ENCODE results near the gene PBRM1. TPM values are rescaled to one million over a fixed set of nuclear protein-coding genes. Genes with fewer than 3 reads are reported as not detected.
"Not testable (repeated sequence)": the region's sequence is repeated elsewhere in the genome, so short reads cannot be mapped to it uniquely, and the experiment has no call there.

Gene PBRM1
- total RNA-seq, 1 donor from 2014 or later, result 62.6 TPM

- not testable (repeated sequence) for H3K27me3 ChIP-seq (ENCODE audit: control insufficient read depth in 3 of 3, insufficient read depth in 3 of 3, low read length in 3 of 3); H3K9ac ChIP-seq (ENCODE audit: low read depth in 1 of 3, low read length in 3 of 3)
These were observed 9.5 kb downstream of the PBRM1 start for GRCh38 chr3:52676201-52676600.

GRCh38 chr3:52671676-52672075, 14.0 kb downstream of the PBRM1 start:
- Histone ChIP-seq H3K4me3 (ENCODE audit: low read length in 3 of 3) (no peak overlapping the region), H3K9ac (ENCODE audit: low read depth in 1 of 3, low read length in 3 of 3) (no peak overlapping the region), H3K4me1 (ENCODE audit: control insufficient read depth in 3 of 3, insufficient read depth in 3 of 3, low read length in 3 of 3) (peaks cover 0 to 10% (median 6%) of the 10 kb centered on the region in 3 donors), H3K27ac (ENCODE audit: low read depth, low read length) (peak overlapping the region; percentile 37), H3K36me3 (ENCODE audit: control insufficient read depth in 3 of 3, insufficient read depth in 3 of 3, low read length in 3 of 3) (peaks cover 24 to 39% (median 29%) of the 10 kb centered on the region in 3 donors), H3K27me3 (ENCODE audit: control insufficient read depth in 3 of 3, insufficient read depth in 3 of 3, low read length in 3 of 3) (no peaks in the 10 kb centered on the region), H3K9me3 (ENCODE audit: control insufficient read depth in 3 of 3, low read length in 3 of 3) (no peaks in the 10 kb centered on the region)

More at GRCh38 chr3:52676201-52676600, 9.5 kb downstream of the PBRM1 start:
- peaks cover 41 to 56% (median 55%) of the 10 kb centered on the region in 3 donors for H3K36me3 ChIP-seq (ENCODE audit: control insufficient read depth in 3 of 3, insufficient read depth in 3 of 3, low read length in 3 of 3)
- not testable (repeated sequence) for H3K9me3 ChIP-seq (ENCODE audit: control insufficient read depth in 3 of 3, low read length in 3 of 3); H3K27ac ChIP-seq (ENCODE audit: low read depth, low read length); H3K4me1 ChIP-seq (ENCODE audit: control insufficient read depth in 3 of 3, insufficient read depth in 3 of 3, low read length in 3 of 3); H3K4me3 ChIP-seq (ENCODE audit: low read length in 3 of 3)

DNA sequence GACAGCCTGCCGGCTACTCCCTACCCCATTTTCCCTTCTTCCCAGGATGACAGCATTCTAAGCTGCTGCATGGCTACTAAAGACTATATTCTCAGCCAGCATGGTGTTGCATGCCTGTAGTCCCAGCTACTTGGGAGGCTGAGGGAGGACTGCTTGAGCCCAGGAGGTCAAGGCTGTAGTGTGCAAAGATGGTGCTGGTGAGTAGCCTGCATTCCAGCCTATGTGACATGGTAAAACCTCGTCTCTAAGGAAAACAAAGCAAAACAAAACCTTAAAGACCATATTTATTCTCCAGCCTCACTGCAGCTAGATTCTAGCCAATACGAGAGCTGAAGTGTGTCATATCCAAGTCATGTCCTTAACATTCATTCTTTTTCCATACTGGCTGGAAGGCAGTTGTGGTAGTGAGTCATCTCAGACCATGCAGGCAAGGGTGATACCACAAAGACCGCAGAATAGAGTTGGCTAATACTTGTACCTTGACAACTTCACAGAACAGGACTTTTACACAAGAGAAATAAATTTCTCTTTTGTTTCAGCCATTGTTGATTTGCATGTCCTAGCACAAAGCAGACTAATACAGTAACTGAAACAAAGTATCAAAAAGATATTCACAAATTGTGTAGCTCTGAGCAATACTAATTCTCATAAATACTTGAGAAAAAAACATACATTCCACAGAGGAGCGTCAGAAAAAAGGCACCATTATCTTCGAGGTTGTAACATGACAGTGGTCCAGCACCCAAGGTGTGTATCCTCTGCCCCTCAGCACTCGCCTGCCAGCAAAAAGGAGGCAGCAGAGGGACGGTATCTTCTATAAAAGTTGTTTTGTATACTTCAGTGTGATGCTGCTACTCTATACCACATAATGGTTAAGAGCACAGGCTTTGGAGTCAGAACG, 14.8 kb downstream of the PBRM1 start:
- Histone ChIP-seq H3K36me3 (ENCODE audit: control insufficient read depth in 3 of 3, insufficient read depth in 3 of 3, low read length in 3 of 3) (peaks cover 22 to 38% (median 23%) of the 10 kb centered on the region in 3 donors), H3K9me3 (ENCODE audit: control insufficient read depth in 3 of 3, low read length in 3 of 3) (no peaks in the 10 kb centered on the region), H3K4me3 (ENCODE audit: low read length in 3 of 3) (no peak overlapping the region), H3K9ac (ENCODE audit: low read depth in 1 of 3, low read length in 3 of 3) (peak overlapping the region in 1 of 3 donors; percentile 36), H3K4me1 (ENCODE audit: control insufficient read depth in 3 of 3, insufficient read depth in 3 of 3, low read length in 3 of 3) (peaks cover 0 to 10% (median 6%) of the 10 kb centered on the region in 3 donors), H3K27me3 (ENCODE audit: control insufficient read depth in 3 of 3, insufficient read depth in 3 of 3, low read length in 3 of 3) (no peaks in the 10 kb centered on the region), H3K27ac (ENCODE audit: low read depth, low read length) (peak overlapping the region; percentile 37)

DNA sequence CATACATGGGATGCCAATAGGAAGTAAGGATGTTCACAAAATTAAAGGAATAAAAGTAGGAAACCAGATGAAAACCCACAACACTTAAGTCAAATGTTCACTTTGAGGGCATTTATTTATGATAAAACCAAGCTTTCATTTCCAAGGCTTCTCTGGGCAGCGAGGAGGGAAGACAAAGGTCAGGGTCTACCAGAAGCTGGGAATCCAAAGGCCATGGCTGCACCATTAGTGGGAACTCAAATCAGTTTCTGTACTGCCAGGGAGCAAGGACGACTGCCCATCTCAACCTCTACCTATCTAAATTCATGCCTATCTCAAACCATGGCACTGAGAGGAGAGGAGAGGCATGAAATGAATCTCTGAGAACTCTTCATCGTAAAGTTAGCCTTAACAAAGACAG, 22.6 kb downstream of the PBRM1 start:
- no peaks in the 10 kb centered on the region for H3K4me1 ChIP-seq (ENCODE audit: control insufficient read depth in 3 of 3, insufficient read depth in 3 of 3, low read length in 3 of 3)
- no peak overlapping the region for H3K27ac ChIP-seq (ENCODE audit: low read depth, low read length)
- H3K4me3 ChIP-seq (ENCODE audit: low read length in 3 of 3), result no peak overlapping the region
- H3K9ac ChIP-seq (ENCODE audit: low read depth in 1 of 3, low read length in 3 of 3), result no peak overlapping the region
- peaks cover 25 to 57% (median 54%) of the 10 kb centered on the region in 3 donors for H3K36me3 ChIP-seq (ENCODE audit: control insufficient read depth in 3 of 3, insufficient read depth in 3 of 3, low read length in 3 of 3)
- no peaks in the 10 kb centered on the region for H3K9me3 ChIP-seq (ENCODE audit: control insufficient read depth in 3 of 3, low read length in 3 of 3)
- H3K27me3 ChIP-seq (ENCODE audit: control insufficient read depth in 3 of 3, insufficient read depth in 3 of 3, low read length in 3 of 3), result no peaks in the 10 kb centered on the region

- no peak overlapping the region for H3K27ac ChIP-seq (ENCODE audit: low read depth, low read length)
- peaks cover 28 to 72% (median 65%) of the 10 kb centered on the region in 3 donors for H3K36me3 ChIP-seq (ENCODE audit: control insufficient read depth in 3 of 3, insufficient read depth in 3 of 3, low read length in 3 of 3)
- no peak overlapping the region for H3K9ac ChIP-seq (ENCODE audit: low read depth in 1 of 3, low read length in 3 of 3)
- H3K4me3 ChIP-seq (ENCODE audit: low read length in 3 of 3), result no peak overlapping the region
- H3K9me3 ChIP-seq (ENCODE audit: control insufficient read depth in 3 of 3, low read length in 3 of 3), result no peaks in the 10 kb centered on the region
- H3K27me3 ChIP-seq (ENCODE audit: control insufficient read depth in 3 of 3, insufficient read depth in 3 of 3, low read length in 3 of 3), result no peaks in the 10 kb centered on the region
- H3K4me1 ChIP-seq (ENCODE audit: control insufficient read depth in 3 of 3, insufficient read depth in 3 of 3, low read length in 3 of 3), result no peaks in the 10 kb centered on the region
These were observed 25.7 kb downstream of the PBRM1 start for GRCh38 chr3:52660046-52660445.

DNA sequence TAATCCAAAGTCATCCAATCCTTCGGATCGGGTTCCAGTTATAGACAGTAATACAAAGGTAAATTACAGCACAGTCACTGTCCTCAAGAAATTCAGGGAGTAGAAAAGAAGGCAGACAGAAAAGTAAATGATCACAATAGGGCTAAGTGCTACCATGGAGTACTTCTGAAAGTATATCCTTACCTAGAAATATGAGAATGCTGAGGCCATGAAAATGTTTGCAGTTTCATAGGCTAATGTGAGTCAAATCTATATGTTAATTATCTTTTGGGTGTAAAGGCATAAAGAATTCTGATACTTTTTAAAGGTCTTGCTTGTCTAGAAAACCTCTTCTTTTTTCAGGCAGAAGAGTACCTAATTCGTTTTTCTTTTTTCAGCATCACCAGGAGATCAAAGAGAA, 29.8 kb downstream of the PBRM1 start:
- Histone ChIP-seq H3K9me3 (ENCODE audit: control insufficient read depth in 3 of 3, low read length in 3 of 3) (no peaks in the 10 kb centered on the region), H3K27ac (ENCODE audit: low read depth, low read length) (no peak overlapping the region), H3K9ac (ENCODE audit: low read depth in 1 of 3, low read length in 3 of 3) (no peak overlapping the region), H3K36me3 (ENCODE audit: control insufficient read depth in 3 of 3, insufficient read depth in 3 of 3, low read length in 3 of 3) (peaks cover 24 to 68% (median 67%) of the 10 kb centered on the region in 3 donors), H3K27me3 (ENCODE audit: control insufficient read depth in 3 of 3, insufficient read depth in 3 of 3, low read length in 3 of 3) (no peaks in the 10 kb centered on the region), H3K4me1 (ENCODE audit: control insufficient read depth in 3 of 3, insufficient read depth in 3 of 3, low read length in 3 of 3) (no peaks in the 10 kb centered on the region), H3K4me3 (ENCODE audit: low read length in 3 of 3) (no peak overlapping the region)

- Histone ChIP-seq H3K36me3 (ENCODE audit: control insufficient read depth in 3 of 3, insufficient read depth in 3 of 3, low read length in 3 of 3) (peaks cover 15 to 67% (median 60%) of the 10 kb centered on the region in 3 donors), H3K9me3 (ENCODE audit: control insufficient read depth in 3 of 3, low read length in 3 of 3) (no peaks in the 10 kb centered on the region), H3K27me3 (ENCODE audit: control insufficient read depth in 3 of 3, insufficient read depth in 3 of 3, low read length in 3 of 3) (no peaks in the 10 kb centered on the region), H3K9ac (ENCODE audit: low read depth in 1 of 3, low read length in 3 of 3) (no peak overlapping the region), H3K4me3 (ENCODE audit: low read length in 3 of 3) (no peak overlapping the region), H3K4me1 (ENCODE audit: control insufficient read depth in 3 of 3, insufficient read depth in 3 of 3, low read length in 3 of 3) (no peaks in the 10 kb centered on the region), H3K27ac (ENCODE audit: low read depth, low read length) (no peak overlapping the region)
These were observed 34.1 kb downstream of the PBRM1 start for GRCh38 chr3:52651592-52651991.

- H3K9me3 ChIP-seq (ENCODE audit: control insufficient read depth in 3 of 3, low read length in 3 of 3), result no peaks in the 10 kb centered on the region
- H3K9ac ChIP-seq (ENCODE audit: low read depth in 1 of 3, low read length in 3 of 3), result no peak overlapping the region
- H3K4me3 ChIP-seq (ENCODE audit: low read length in 3 of 3), result no peak overlapping the region
- no peak overlapping the region for H3K27ac ChIP-seq (ENCODE audit: low read depth, low read length)
- H3K36me3 ChIP-seq (ENCODE audit: control insufficient read depth in 3 of 3, insufficient read depth in 3 of 3, low read length in 3 of 3), result peaks cover 12 to 61% (median 51%) of the 10 kb centered on the region in 3 donors
- H3K27me3 ChIP-seq (ENCODE audit: control insufficient read depth in 3 of 3, insufficient read depth in 3 of 3, low read length in 3 of 3), result no peaks in the 10 kb centered on the region
- H3K4me1 ChIP-seq (ENCODE audit: control insufficient read depth in 3 of 3, insufficient read depth in 3 of 3, low read length in 3 of 3), result no peaks in the 10 kb centered on the region
These were observed 35.3 kb downstream of the PBRM1 start for GRCh38 chr3:52650439-52650838.

- no peaks in the 10 kb centered on the region for H3K27me3 ChIP-seq (ENCODE audit: control insufficient read depth in 3 of 3, insufficient read depth in 3 of 3, low read length in 3 of 3)
- no peak overlapping the region for H3K4me3 ChIP-seq (ENCODE audit: low read length in 3 of 3)
- no peak overlapping the region for H3K9ac ChIP-seq (ENCODE audit: low read depth in 1 of 3, low read length in 3 of 3)
- H3K9me3 ChIP-seq (ENCODE audit: control insufficient read depth in 3 of 3, low read length in 3 of 3), result no peaks in the 10 kb centered on the region
- H3K4me1 ChIP-seq (ENCODE audit: control insufficient read depth in 3 of 3, insufficient read depth in 3 of 3, low read length in 3 of 3), result no peaks in the 10 kb centered on the region
- no peak overlapping the region for H3K27ac ChIP-seq (ENCODE audit: low read depth, low read length)
- H3K36me3 ChIP-seq (ENCODE audit: control insufficient read depth in 3 of 3, insufficient read depth in 3 of 3, low read length in 3 of 3), result peaks cover 12 to 55% (median 50%) of the 10 kb centered on the region in 3 donors
These were observed 36.1 kb downstream of the PBRM1 start for GRCh38 chr3:52649461-52650210.

DNA sequence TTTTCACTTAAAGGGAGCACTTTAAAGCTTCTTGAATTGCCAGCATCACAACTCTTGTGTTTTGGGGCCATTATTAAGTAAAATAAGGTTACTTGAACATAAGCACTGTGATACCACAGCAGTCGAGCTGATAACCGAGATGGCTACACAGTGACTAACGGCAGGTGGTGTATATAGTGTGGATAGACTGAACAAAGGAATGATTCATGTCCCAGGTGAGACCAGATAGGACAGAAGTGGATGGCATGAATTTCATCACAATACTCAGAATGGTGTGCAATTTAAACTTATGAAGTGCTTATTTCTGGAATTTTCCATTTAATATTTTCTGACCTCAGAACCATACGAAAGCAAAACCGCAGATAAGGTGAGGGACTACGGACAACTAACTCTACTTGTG, 40.2 kb downstream of the PBRM1 start:
- Histone ChIP-seq H3K27ac (ENCODE audit: low read depth, low read length) (no peak overlapping the region), H3K9me3 (ENCODE audit: control insufficient read depth in 3 of 3, low read length in 3 of 3) (no peaks in the 10 kb centered on the region), H3K4me3 (ENCODE audit: low read length in 3 of 3) (no peak overlapping the region), H3K9ac (ENCODE audit: low read depth in 1 of 3, low read length in 3 of 3) (no peak overlapping the region), H3K36me3 (ENCODE audit: control insufficient read depth in 3 of 3, insufficient read depth in 3 of 3, low read length in 3 of 3) (peaks cover 19 to 61% (median 51%) of the 10 kb centered on the region in 3 donors), H3K27me3 (ENCODE audit: control insufficient read depth in 3 of 3, insufficient read depth in 3 of 3, low read length in 3 of 3) (no peaks in the 10 kb centered on the region), H3K4me1 (ENCODE audit: control insufficient read depth in 3 of 3, insufficient read depth in 3 of 3, low read length in 3 of 3) (no peaks in the 10 kb centered on the region)
